ENCODE measurements around the gene TPCN1. TPM values are rescaled to one million over a fixed set of nuclear protein-coding genes. Genes with fewer than 3 reads are reported as not detected.

TPCN1 gene
- total RNA-seq, 4 donors from 2014 or later = 85.1 to 1,315 (median 121) TPM

DNA sequence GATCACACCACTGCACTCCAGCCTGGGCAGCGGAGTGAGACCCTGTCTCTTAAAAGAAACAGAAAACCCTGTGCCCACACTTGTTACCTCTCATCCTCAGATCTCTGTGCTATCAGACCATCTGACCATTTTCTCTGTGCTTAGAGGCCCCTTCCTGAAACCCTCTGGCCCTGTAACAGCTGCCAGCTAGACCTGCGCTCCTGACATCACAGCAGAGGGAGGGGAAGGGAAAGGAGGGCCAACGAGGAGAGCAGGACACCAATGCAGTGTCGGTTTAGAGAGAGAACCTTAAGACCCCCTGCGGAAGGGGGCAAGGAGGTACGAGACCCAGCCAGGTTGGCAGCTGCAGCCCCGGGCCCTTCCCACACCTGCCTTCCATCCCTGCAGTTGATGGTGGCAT is 71.3 kb downstream of the TPCN1 start:
- no peaks in the 10 kb centered on the region for H3K27me3 ChIP-seq

GRCh38 chr12:113293100-113293499 is 71.8 kb downstream of the TPCN1 start:
- no peak overlapping the region for H3K4me3 ChIP-seq
- no peaks in the 10 kb centered on the region for H3K27me3 ChIP-seq
- no peaks in the 10 kb centered on the region for H3K9me3 ChIP-seq
- intact Hi-C loops (cut with DNase I; ENCODE audit: low total_unique reads) = no loop called here
- DNase-seq = no peak
- H3K4me1 ChIP-seq = no peaks in the 10 kb centered on the region
- in situ Hi-C loops (cut with MboI; ENCODE audit: low pct_ligation_motif_present in 1 of 4, low pct_unique_long_range_greater_than_20kb in 1 of 4, low sequenced_read_pairs in 3 of 4) = no loop called here
- H3K27ac ChIP-seq = no peak overlapping the region
- WGBS, 2 donors (ENCODE audit: low coverage in 1 of 2) = 95% methylated on average over 10 of the region's 10 CpGs; no CpG with 5 or more reads in 1 of the 2 donors
- peaks cover 0 to 57% (median 25%) of the 10 kb centered on the region in 4 donors for H3K36me3 ChIP-seq
- TF ChIP-seq EP300 (IDR thresholded peaks at IDR 0.05; ENCODE audit: low read depth) (no peak), POLR2AphosphoS5 (IDR thresholded peaks at IDR 0.05) (no peak), POLR2A (IDR thresholded peaks at IDR 0.05) (no peak), CTCF (IDR thresholded peaks at IDR 0.05) (no peak)

More for the DNA sequence above, 71.3 kb downstream of the TPCN1 start:
- Histone ChIP-seq H3K27ac (no peak overlapping the region), H3K4me3 (no peak overlapping the region), H3K4me1 (no peaks in the 10 kb centered on the region), H3K9me3 (no peaks in the 10 kb centered on the region), H3K36me3 (peaks cover 0 to 61% (median 25%) of the 10 kb centered on the region in 4 donors)
- in situ Hi-C loops (cut with MboI; ENCODE audit: low pct_ligation_motif_present in 1 of 4, low pct_unique_long_range_greater_than_20kb in 1 of 4, low sequenced_read_pairs in 3 of 4) (no loop called here), intact Hi-C loops (cut with DNase I; ENCODE audit: low total_unique reads) (no loop called here)
- no peak for TF ChIP-seq EP300 (IDR thresholded peaks at IDR 0.05; ENCODE audit: low read depth)
- no peak for TF ChIP-seq POLR2AphosphoS5 (IDR thresholded peaks at IDR 0.05)
- TF ChIP-seq POLR2A (IDR thresholded peaks at IDR 0.05) = no peak
- no peak for TF ChIP-seq CTCF (IDR thresholded peaks at IDR 0.05)
- no peak for DNase-seq
- WGBS, 2 donors (ENCODE audit: low coverage in 1 of 2) = 91% methylated on average over 7 of the region's 7 CpGs; no CpG with 5 or more reads in 1 of the 2 donors

GRCh38 chr12:113295886-113296556 is 74.8 kb downstream of the TPCN1 start:
- H3K4me3 ChIP-seq = no peak overlapping the region
- intact Hi-C loops (cut with DNase I; ENCODE audit: low total_unique reads) (no loop called here), in situ Hi-C loops (cut with MboI; ENCODE audit: low pct_ligation_motif_present in 1 of 4, low pct_unique_long_range_greater_than_20kb in 1 of 4, low sequenced_read_pairs in 3 of 4) (no loop called here)
- H3K27ac ChIP-seq = no peak overlapping the region
- DNase-seq = no peak
- no peak for TF ChIP-seq CTCF (IDR thresholded peaks at IDR 0.05)
- no peak for TF ChIP-seq EP300 (IDR thresholded peaks at IDR 0.05; ENCODE audit: low read depth)
- no peak for TF ChIP-seq POLR2AphosphoS5 (IDR thresholded peaks at IDR 0.05)
- TF ChIP-seq POLR2A (IDR thresholded peaks at IDR 0.05) = no peak
- peaks cover 0 to 9% (median 6%) of the 10 kb centered on the region in 4 donors for H3K4me1 ChIP-seq
- 93% methylated on average over 24 of the region's 24 CpGs; no CpG with 5 or more reads in 1 of the 2 donors for WGBS, 2 donors (ENCODE audit: low coverage in 1 of 2)
- no peaks in the 10 kb centered on the region for H3K27me3 ChIP-seq
- H3K9me3 ChIP-seq = no peaks in the 10 kb centered on the region
- H3K36me3 ChIP-seq = peaks cover 0 to 36% (median 16%) of the 10 kb centered on the region in 4 donors

GRCh38 chr12:113296557-113297213 is 75.4 kb downstream of the TPCN1 start:
- Histone ChIP-seq H3K27me3 (no peaks in the 10 kb centered on the region), H3K4me1 (peaks cover 0 to 9% (median 6%) of the 10 kb centered on the region in 4 donors), H3K9me3 (no peaks in the 10 kb centered on the region), H3K36me3 (peaks cover 0 to 32% (median 13%) of the 10 kb centered on the region in 4 donors), H3K27ac (no peak overlapping the region), H3K4me3 (no peak overlapping the region)
- WGBS, 2 donors (ENCODE audit: low coverage in 1 of 2) = 93% methylated on average over 23 of the region's 23 CpGs; no CpG with 5 or more reads in 1 of the 2 donors
- intact Hi-C loops (cut with DNase I; ENCODE audit: low total_unique reads) (no loop called here), in situ Hi-C loops (cut with MboI; ENCODE audit: low pct_ligation_motif_present in 1 of 4, low pct_unique_long_range_greater_than_20kb in 1 of 4, low sequenced_read_pairs in 3 of 4) (no loop called here)
- DNase-seq = no peak
- TF ChIP-seq CTCF (IDR thresholded peaks at IDR 0.05) (no peak), POLR2AphosphoS5 (IDR thresholded peaks at IDR 0.05) (no peak), POLR2A (IDR thresholded peaks at IDR 0.05) (no peak), EP300 (IDR thresholded peaks at IDR 0.05; ENCODE audit: low read depth) (no peak)

All from transverse colon (tissue), 4 donors.